GM10266 (cell line): ENCODE data around the gene OTX2.

Experiments used
- DNase-seq: peaks from one replicate; pipeline ENCODE4 v3.0.0; 2012; ENCODE audit errors: extremely low spot score
- TF ChIP-seq, protein P1 (sequence below): IDR thresholded peaks from 2 replicates; pipeline ENCODE4 v1.5.1; 2012; ENCODE audit warnings: mild to moderate bottlenecking, low read depth; ENCODE audit not compliant: control insufficient read depth, insufficient read depth; ENCODE audit errors: missing control alignments

Gene OTX2

DNA sequence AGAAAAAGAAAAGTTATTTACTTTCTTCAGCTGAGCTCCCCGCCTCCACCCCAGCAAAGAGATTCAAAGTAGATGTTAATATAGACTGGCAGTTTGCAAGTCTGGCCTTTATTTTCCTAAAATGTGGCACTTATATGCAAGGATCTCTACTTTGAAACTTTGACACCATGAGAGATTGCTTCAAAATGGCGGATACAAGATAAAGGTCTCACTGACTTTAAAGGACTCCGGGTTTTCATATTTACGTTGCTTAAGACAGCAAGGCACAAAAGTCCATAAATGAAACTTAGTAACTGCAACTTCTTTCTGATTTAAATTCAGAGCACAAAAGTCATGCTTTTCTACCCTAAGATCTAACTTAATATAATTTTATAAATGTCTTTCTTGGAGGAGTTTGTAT is 3.5 kb downstream of the OTX2 start:
- DNase-seq = no peak
- TF ChIP-seq, protein P1, sequence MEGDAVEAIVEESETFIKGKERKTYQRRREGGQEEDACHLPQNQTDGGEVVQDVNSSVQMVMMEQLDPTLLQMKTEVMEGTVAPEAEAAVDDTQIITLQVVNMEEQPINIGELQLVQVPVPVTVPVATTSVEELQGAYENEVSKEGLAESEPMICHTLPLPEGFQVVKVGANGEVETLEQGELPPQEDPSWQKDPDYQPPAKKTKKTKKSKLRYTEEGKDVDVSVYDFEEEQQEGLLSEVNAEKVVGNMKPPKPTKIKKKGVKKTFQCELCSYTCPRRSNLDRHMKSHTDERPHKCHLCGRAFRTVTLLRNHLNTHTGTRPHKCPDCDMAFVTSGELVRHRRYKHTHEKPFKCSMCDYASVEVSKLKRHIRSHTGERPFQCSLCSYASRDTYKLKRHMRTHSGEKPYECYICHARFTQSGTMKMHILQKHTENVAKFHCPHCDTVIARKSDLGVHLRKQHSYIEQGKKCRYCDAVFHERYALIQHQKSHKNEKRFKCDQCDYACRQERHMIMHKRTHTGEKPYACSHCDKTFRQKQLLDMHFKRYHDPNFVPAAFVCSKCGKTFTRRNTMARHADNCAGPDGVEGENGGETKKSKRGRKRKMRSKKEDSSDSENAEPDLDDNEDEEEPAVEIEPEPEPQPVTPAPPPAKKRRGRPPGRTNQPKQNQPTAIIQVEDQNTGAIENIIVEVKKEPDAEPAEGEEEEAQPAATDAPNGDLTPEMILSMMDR = no peak

DNA sequence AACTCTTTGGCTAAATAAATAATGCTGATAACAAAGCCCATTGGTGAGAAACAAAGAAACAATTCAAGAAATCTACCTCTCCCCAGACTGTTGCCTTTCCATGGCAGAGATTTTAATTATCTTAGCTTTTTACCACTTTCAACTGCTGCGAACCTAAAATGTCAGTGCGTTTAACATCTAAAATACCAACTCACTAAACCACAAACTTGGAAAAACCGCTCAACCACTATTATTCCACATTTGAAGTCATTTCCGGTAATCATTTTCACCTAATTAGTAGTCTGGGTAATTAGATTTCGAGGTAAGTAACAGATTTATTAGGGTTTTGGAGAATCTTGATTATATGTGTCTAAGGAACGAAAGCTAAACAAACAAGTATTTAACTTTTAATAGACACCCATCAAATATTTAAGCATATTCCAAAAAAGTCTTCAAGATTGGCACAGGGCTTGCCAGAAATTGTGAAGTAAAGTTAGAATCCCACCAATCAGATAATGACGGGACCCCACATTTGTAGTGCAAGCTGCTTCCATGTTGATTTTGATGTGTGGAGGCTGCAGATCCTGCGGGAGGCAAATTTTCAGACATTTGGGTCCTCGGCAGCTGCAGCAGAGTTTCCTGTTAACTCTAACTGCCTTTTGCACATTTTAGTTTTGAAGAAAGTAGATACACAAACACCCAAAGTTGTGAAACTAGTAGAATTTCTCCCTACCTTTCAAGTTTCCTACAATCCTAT is 4.1 kb downstream of the OTX2 start:
- DNase-seq = no peak
- TF ChIP-seq, protein P1 = no peak

DNA sequence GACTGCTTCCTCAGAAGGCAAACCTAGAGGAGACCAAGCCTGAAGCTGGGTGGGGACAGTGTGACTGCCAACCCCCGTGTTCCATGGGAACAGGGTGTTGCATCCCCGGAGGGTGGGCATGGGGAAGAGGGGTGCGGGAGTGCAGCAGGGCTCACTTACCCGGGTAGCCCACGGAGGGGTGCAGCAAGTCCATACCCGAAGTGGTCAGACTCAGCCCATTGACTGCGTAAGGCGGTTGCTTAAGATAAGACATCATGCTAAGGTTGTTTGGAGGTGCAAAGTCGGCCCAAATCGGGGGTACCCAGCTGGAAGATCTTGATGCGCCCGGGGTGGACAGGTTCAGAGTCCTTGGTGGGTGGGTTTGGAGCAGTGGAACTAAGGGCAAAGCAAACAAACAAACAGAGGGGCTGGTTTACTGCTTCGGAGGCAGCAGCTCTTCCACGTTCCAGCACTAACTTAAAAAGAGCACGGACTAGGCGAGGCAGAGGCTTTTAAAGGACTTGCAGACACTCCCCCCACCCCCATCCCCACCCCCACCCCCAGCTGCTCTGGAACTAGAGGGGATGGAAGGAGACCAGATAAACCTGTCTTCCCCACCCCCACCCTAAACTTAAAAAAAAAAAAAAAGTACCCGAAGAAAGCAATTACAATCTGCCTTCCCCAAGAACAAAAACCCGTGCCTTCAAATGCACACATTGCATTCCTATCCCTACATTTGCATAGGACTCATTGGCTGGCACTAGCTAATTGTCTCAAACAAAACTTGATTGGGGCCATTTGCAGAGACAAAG is 4.9 kb downstream of the OTX2 start:
- no peak for DNase-seq
- TF ChIP-seq, protein P1 = no peak

DNA sequence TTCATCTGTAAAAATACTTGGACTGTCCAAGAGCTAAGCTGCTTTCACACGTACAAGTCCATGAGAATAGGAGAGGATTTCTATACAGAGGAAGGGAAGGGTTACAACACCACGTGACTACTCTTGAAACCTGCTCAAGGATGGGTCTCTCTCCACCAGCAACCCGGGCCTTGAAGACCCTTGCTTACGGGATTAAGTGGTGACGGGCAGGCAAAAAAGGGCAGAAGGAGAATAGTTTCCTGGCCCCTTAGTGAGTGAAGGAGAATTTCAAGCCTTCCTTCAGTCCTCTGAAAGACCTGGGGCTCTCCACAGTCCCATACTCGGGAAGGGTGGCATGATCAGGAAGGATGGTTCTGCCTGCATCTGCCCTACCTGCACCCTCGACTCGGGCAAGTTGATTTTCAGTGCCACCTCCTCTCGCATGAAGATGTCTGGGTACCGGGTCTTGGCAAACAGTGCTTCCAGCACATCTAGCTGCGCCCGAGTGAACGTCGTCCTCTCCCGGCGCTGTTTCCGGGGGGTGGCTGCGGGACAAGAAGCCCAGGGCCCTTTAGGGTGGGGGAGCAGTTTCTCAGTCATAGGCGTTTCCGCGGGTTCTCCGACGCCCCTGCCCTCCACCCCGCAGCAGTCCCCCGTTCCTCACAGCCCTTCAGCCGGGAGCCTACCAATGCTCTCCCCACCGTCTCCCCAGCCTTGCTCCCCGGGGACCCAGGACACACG is 6.3 kb downstream of the OTX2 start:
- TF ChIP-seq, protein P1 = no peak
- DNase-seq = no peak

DNA sequence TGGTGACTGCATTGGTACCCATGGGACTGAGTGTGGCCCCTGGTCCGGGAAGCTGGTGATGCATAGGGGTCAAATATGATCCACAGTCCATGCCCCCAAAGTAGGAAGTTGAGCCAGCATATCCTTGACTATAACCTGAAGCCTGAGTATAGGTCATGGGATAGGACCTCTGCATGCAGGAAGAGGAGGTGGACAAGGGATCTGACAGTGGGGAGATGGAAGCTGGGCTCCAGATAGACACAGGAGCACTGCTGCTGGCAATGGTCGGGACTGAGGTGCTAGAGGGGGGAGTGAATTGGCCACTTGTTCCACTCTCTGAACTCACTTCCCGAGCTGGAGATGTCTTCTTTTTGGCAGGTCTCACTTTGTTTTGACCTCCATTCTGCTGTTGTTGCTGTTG is 8.4 kb downstream of the OTX2 start:
- TF ChIP-seq, protein P1 = no peak
- no peak for DNase-seq

DNA sequence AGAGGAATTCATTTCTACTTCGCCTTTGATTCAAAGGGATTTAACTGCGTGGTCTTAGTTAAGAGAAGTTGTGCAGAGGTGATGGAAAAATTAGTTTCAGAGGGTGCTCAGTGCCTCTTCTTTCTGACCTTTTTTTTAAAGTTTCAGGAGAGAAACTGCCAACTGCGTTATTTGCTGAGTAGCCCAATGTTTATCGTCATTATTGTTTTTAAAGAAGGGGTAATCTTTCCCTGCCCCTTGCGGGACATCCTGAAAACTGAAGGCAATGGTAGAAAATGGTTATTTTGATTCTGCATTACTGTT is 11.0 kb downstream of the OTX2 start:
- TF ChIP-seq, protein P1 = no peak
- DNase-seq = no peak
